ENCODE measurements around the gene CHSY3.

CHSY3 gene

DNA sequence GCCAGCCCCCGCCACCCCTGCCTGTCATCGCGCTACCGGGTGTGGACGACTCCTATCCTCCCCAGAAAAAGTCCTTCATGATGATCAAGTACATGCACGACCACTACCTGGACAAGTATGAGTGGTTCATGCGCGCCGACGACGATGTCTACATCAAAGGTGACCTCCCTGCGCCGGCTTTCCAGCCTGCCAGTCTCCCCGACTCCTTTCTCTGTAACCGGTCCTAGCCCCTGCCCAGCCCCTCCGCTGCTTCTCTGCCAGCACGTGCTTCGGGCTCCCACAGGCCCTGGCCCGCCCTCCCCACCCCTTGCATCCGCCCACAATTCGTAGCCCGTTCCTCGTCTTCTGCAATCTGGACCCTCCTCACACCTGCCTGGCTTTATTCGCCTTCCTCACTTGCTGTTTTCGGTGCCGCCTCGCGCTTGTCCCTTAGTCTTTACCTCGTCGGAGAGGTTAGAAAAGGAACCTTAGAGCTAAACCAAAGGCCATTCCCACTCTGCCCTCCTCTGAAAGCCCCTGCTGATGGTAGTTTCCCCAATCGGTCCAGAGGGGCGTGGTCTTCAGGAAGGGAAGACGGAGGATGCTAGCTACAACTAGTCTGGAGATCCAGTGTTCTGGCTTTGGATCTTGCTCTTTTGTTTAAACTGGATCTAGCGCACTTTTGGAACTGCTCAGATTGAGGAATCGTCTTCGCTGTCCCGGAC, 1.4 kb downstream of the CHSY3 start:
- Histone ChIP-seq H3K9me3 (ENCODE audit: control insufficient read depth, low read length) (no peaks in the 10 kb centered on the region), H3K27ac (no peak overlapping the region), H3K4me2 (ENCODE audit: low read length) (peak overlapping the region; percentile 91), H3K27me3 (ENCODE audit: control insufficient read depth, insufficient read depth, low read length) (no peaks in the 10 kb centered on the region), H3K4me3 (ENCODE audit: low read depth, low read length) (peak overlapping the region; percentile 61), H3K79me2 (no peaks in the 10 kb centered on the region), H2AFZ (peak overlapping the region; percentile 93), H3K36me3 (ENCODE audit: control insufficient read depth, insufficient read depth, low read length) (no peaks in the 10 kb centered on the region), H3K4me1 (peaks cover 2% of the 10 kb centered on the region), H3K9ac (no peak overlapping the region)
- TF ChIP-seq, protein P1, sequence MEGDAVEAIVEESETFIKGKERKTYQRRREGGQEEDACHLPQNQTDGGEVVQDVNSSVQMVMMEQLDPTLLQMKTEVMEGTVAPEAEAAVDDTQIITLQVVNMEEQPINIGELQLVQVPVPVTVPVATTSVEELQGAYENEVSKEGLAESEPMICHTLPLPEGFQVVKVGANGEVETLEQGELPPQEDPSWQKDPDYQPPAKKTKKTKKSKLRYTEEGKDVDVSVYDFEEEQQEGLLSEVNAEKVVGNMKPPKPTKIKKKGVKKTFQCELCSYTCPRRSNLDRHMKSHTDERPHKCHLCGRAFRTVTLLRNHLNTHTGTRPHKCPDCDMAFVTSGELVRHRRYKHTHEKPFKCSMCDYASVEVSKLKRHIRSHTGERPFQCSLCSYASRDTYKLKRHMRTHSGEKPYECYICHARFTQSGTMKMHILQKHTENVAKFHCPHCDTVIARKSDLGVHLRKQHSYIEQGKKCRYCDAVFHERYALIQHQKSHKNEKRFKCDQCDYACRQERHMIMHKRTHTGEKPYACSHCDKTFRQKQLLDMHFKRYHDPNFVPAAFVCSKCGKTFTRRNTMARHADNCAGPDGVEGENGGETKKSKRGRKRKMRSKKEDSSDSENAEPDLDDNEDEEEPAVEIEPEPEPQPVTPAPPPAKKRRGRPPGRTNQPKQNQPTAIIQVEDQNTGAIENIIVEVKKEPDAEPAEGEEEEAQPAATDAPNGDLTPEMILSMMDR (IDR thresholded peaks at IDR 0.05), result no peak

GRCh38 chr5:129906177-129906887, 2.1 kb downstream of the CHSY3 start:
- Histone ChIP-seq H2AFZ (peak overlapping the region; percentile 17), H3K36me3 (ENCODE audit: control insufficient read depth, insufficient read depth, low read length) (no peaks in the 10 kb centered on the region), H3K79me2 (no peaks in the 10 kb centered on the region), H3K4me1 (peaks cover 2% of the 10 kb centered on the region), H3K4me3 (ENCODE audit: low read depth, low read length) (peak overlapping the region; percentile 36), H3K4me2 (ENCODE audit: low read length) (peak overlapping the region; percentile 56), H3K27me3 (ENCODE audit: control insufficient read depth, insufficient read depth, low read length) (no peaks in the 10 kb centered on the region), H3K9me3 (ENCODE audit: control insufficient read depth, low read length) (no peaks in the 10 kb centered on the region), H3K27ac (no peak overlapping the region), H3K9ac (no peak overlapping the region)
- TF ChIP-seq, protein P1 (IDR thresholded peaks at IDR 0.05), result no peak

- no peaks in the 10 kb centered on the region for H3K9me3 ChIP-seq (ENCODE audit: control insufficient read depth, low read length)
- H3K9ac ChIP-seq, result no peak overlapping the region
- no peaks in the 10 kb centered on the region for H3K27me3 ChIP-seq (ENCODE audit: control insufficient read depth, insufficient read depth, low read length)
- H3K27ac ChIP-seq, result no peak overlapping the region
- no peaks in the 10 kb centered on the region for H3K79me2 ChIP-seq
- no peaks in the 10 kb centered on the region for H3K36me3 ChIP-seq (ENCODE audit: control insufficient read depth, insufficient read depth, low read length)
- TF ChIP-seq, protein P1 (IDR thresholded peaks at IDR 0.05), result no peak
- no peak overlapping the region for H3K4me2 ChIP-seq (ENCODE audit: low read length)
- H3K4me1 ChIP-seq, result peaks cover 2% of the 10 kb centered on the region
- no peak overlapping the region for H3K4me3 ChIP-seq (ENCODE audit: low read depth, low read length)
- no peak overlapping the region for H2AFZ ChIP-seq
These were observed 5.0 kb downstream of the CHSY3 start for GRCh38 chr5:129909225-129909624.

DNA sequence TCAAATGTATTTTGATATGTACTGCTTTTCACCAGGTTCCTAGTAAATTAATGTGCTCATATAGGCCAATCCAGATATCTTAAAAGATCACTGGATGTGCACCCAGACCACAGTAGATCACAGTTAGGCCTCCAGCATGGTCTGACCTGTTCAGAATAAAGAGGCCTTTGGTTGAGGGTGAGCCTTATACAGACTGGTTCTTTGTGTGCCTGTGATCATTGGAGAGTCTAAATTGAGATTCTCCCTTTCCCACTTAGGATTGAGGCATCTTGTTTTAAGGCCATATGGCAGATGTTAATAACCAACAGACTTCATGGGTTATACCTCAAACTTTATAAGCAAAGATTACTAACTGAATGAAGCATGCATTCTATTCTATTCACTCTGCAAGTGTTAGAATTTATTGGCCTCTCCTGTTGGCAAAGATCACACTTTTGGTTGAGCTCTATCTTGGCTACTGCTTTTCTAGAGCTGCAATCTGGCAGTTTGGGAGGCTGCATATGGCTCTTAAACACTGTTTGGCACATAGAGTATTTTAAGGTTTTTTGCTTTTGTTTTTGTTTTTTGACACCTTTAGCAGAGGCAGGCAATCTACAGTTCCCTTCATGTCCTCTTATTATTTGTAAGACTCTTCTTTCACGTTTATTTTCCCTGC, 8.5 kb downstream of the CHSY3 start:
- Histone ChIP-seq H3K4me2 (ENCODE audit: low read length) (no peak overlapping the region), H3K9ac (no peak overlapping the region), H3K27ac (no peak overlapping the region), H2AFZ (no peak overlapping the region), H3K27me3 (ENCODE audit: control insufficient read depth, insufficient read depth, low read length) (no peaks in the 10 kb centered on the region), H3K79me2 (no peaks in the 10 kb centered on the region), H3K36me3 (ENCODE audit: control insufficient read depth, insufficient read depth, low read length) (no peaks in the 10 kb centered on the region), H3K4me1 (no peaks in the 10 kb centered on the region), H3K4me3 (ENCODE audit: low read depth, low read length) (no peak overlapping the region), H3K9me3 (ENCODE audit: control insufficient read depth, low read length) (no peaks in the 10 kb centered on the region)
- TF ChIP-seq, protein P1 (IDR thresholded peaks at IDR 0.05), result no peak
